Thyroid gland (tissue), 4 donors: ENCODE data around the gene PAX1.

Experiments used
- CTCF ChIP-seq, 6 experiments: fragments of 200-600 bp in 3 of 6; fragments of 450-650 bp in 3 of 6; sonication (generic) in 3 of 6; IDR thresholded peaks; one replicate each; pipeline ENCODE4 v1.5.1; 2016 to 2019; ENCODE audit warnings: antibody characterized with exemption in 6 of 6, mild to moderate bottlenecking in 2 of 6, inconsistent platforms in 1 of 6, moderate library complexity in 1 of 6
- POLR2A ChIP-seq, 2 donors: fragments of 450-650 bp; IDR thresholded peaks; one replicate each; pipeline ENCODE4 v1.6.1; 2017; ENCODE audit warnings: antibody characterized with exemption in 2 of 2, mild to moderate bottlenecking in 2 of 2, moderate library complexity in 1 of 2

- TF ChIP-seq POLR2A (IDR thresholded peaks at IDR 0.05) (no peak), CTCF (IDR thresholded peaks at IDR 0.05) (no peak)
These were observed 5.5 kb downstream of the PAX1 start for GRCh38 chr20:21710863-21711431.
